T-helper 2 cell treated with Interferon-gamma antibody and Interleukin-4, amounts not matched to agents 5 μg/mL and 100 μg/mL, for 36 hours (primary cell): ENCODE results near the gene NTRK3.
A peak's percentile ranks its signal among the peaks of the same experiment; 100 is the strongest.

Experiments used
- DNase-seq: peaks from one replicate; pipeline ENCODE4 v3.0.0; 2021; ENCODE audit warnings: low spot score
- H3K27ac Mint-ChIP-seq: one replicate; pipeline ENCODE4 v1.8.0; 2021; ENCODE audit warnings: mild to moderate bottlenecking, mixed read lengths
- H3K27me3 Mint-ChIP-seq: one replicate; pipeline ENCODE4 v1.8.0; 2021; ENCODE audit warnings: low read depth, mixed read lengths
- H3K36me3 Mint-ChIP-seq: one replicate; pipeline ENCODE4 v1.8.0; 2021; ENCODE audit warnings: low read depth, mixed read lengths
- H3K4me1 Mint-ChIP-seq: one replicate; pipeline ENCODE4 v1.8.0; 2021; ENCODE audit warnings: low read depth, mixed read lengths
- H3K4me3 Mint-ChIP-seq: one replicate; pipeline ENCODE4 v1.8.0; 2022; ENCODE audit warnings: mild to moderate bottlenecking, moderate library complexity, mixed read lengths
- H3K9me3 Mint-ChIP-seq: one replicate; pipeline ENCODE4 v1.8.0; 2021; ENCODE audit warnings: mixed read lengths

The NTRK3 gene

DNA sequence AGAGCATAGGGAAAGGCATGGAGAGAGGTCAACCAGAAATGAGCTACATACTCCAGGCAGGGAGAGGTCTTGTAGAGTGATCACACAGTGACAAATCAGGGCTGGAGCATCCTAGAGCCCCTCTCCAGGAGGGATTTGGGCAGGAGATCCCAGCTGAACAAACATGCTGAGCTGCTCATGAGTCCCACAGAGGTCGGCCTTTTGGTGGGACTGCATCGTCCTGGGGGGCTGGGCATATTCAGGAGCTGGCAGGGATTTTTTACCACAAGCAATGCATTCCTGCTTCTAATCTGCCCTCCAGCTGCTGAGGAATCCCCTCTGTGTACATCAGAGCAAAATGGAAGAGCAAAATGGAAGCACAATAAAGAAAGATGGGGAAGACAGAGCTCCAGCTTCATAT lies 94.9 kb downstream of the NTRK3 start:
- Mint-ChIP-seq H3K27me3 (no peaks in the 10 kb centered on the region), H3K4me3 (no peak overlapping the region), H3K36me3 (no peaks in the 10 kb centered on the region), H3K4me1 (no peaks in the 10 kb centered on the region), H3K9me3 (no peaks in the 10 kb centered on the region), H3K27ac (no peak overlapping the region)
- no peak for DNase-seq

- no peak overlapping the region for H3K4me3 Mint-ChIP-seq
- no peaks in the 10 kb centered on the region for H3K36me3 Mint-ChIP-seq
- H3K27me3 Mint-ChIP-seq = no peaks in the 10 kb centered on the region
- no peak for DNase-seq
- no peaks in the 10 kb centered on the region for H3K4me1 Mint-ChIP-seq
- no peak overlapping the region for H3K27ac Mint-ChIP-seq
- H3K9me3 Mint-ChIP-seq = no peaks in the 10 kb centered on the region
These were observed 101.2 kb downstream of the NTRK3 start for GRCh38 chr15:88155310-88155709.

DNA sequence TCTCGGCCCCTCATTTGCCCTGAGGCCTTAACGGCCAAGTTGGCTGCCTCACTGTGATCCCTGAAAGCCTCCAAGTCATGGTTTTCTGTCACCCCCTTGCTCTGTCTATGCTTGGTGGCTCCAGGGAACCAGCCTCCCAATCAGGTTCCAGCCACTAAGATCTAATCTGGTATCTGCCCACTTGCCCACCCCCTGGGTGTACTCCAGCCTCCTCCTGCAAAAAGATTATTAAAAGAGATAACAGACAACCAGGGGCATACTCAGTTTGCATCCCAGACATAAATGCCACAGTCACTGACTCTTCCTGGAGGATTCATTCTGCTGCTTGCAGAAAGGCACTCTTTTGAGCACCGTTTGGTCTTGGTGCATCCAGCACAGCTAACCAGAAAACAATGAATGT lies 103.9 kb downstream of the NTRK3 start:
- Mint-ChIP-seq H3K4me3 (no peak overlapping the region), H3K36me3 (no peaks in the 10 kb centered on the region), H3K27me3 (no peaks in the 10 kb centered on the region), H3K4me1 (no peaks in the 10 kb centered on the region), H3K9me3 (no peaks in the 10 kb centered on the region), H3K27ac (no peak overlapping the region)
- no peak for DNase-seq

- no peak for DNase-seq
- Mint-ChIP-seq H3K36me3 (no peaks in the 10 kb centered on the region), H3K4me1 (no peaks in the 10 kb centered on the region), H3K27me3 (no peaks in the 10 kb centered on the region), H3K27ac (no peak overlapping the region), H3K4me3 (no peak overlapping the region), H3K9me3 (no peaks in the 10 kb centered on the region)
These were observed 108.8 kb downstream of the NTRK3 start for GRCh38 chr15:88147760-88148159.

GRCh38 chr15:88144921-88145653 lies 111.5 kb downstream of the NTRK3 start:
- no peaks in the 10 kb centered on the region for H3K36me3 Mint-ChIP-seq
- no peak for DNase-seq
- no peak overlapping the region for H3K4me3 Mint-ChIP-seq
- H3K9me3 Mint-ChIP-seq = no peaks in the 10 kb centered on the region
- no peaks in the 10 kb centered on the region for H3K27me3 Mint-ChIP-seq
- H3K4me1 Mint-ChIP-seq = no peaks in the 10 kb centered on the region
- no peak overlapping the region for H3K27ac Mint-ChIP-seq

- no peaks in the 10 kb centered on the region for H3K9me3 Mint-ChIP-seq
- H3K27ac Mint-ChIP-seq = no peak overlapping the region
- H3K4me3 Mint-ChIP-seq = no peak overlapping the region
- no peaks in the 10 kb centered on the region for H3K27me3 Mint-ChIP-seq
- no peak for DNase-seq
- H3K4me1 Mint-ChIP-seq = no peaks in the 10 kb centered on the region
- H3K36me3 Mint-ChIP-seq = no peaks in the 10 kb centered on the region
These were observed 114.4 kb downstream of the NTRK3 start for GRCh38 chr15:88142121-88142520.

GRCh38 chr15:88141269-88141889 lies 115.2 kb downstream of the NTRK3 start:
- H3K4me1 Mint-ChIP-seq = no peaks in the 10 kb centered on the region
- no peak overlapping the region for H3K4me3 Mint-ChIP-seq
- H3K9me3 Mint-ChIP-seq = no peaks in the 10 kb centered on the region
- DNase-seq = no peak
- H3K27me3 Mint-ChIP-seq = no peaks in the 10 kb centered on the region
- H3K36me3 Mint-ChIP-seq = no peaks in the 10 kb centered on the region
- no peak overlapping the region for H3K27ac Mint-ChIP-seq

DNA sequence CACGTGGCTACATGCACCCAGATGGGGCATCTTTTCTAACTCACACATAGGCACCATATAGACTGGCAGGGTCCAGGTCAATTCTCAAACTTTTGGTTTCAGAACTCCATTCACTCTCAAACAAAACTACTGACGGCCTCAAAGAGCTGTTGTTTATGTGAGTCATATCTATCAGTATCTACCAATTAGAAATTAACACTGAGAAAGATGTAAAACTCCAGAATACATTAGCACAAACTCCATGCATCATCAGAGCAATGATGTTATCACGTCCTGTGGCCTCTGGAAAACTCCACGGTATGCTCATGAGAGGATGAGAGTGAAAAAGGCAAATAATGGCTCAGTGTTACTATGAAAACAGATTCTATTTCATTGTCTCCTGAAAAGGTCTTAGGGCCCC lies 116.1 kb downstream of the NTRK3 start:
- no peaks in the 10 kb centered on the region for H3K4me1 Mint-ChIP-seq
- no peak overlapping the region for H3K27ac Mint-ChIP-seq
- no peak for DNase-seq
- no peaks in the 10 kb centered on the region for H3K27me3 Mint-ChIP-seq
- no peak overlapping the region for H3K4me3 Mint-ChIP-seq
- no peaks in the 10 kb centered on the region for H3K9me3 Mint-ChIP-seq
- H3K36me3 Mint-ChIP-seq = no peaks in the 10 kb centered on the region

DNA sequence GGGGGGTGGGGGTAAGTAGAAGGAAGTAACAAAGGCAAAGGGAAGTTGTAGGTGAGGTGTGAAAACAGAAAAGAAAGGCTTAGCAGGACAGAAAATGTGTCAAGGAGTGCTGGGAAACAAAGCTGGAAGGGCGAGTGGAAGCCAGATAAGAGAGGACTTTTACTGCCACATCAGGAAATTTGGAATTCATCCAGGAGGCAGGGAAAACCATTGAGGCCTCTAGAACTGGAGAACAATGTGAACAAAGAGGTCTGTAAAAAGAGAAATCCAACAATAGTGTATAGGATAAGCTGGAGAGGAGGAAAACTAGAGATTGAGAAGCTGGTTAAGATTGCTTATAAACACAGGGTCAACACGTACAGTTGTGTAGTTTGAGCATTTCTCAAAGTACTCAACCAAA lies 116.6 kb downstream of the NTRK3 start:
- Mint-ChIP-seq H3K36me3 (no peaks in the 10 kb centered on the region), H3K27me3 (no peaks in the 10 kb centered on the region), H3K4me3 (no peak overlapping the region), H3K9me3 (no peaks in the 10 kb centered on the region), H3K4me1 (no peaks in the 10 kb centered on the region), H3K27ac (no peak overlapping the region)
- DNase-seq = no peak

DNA sequence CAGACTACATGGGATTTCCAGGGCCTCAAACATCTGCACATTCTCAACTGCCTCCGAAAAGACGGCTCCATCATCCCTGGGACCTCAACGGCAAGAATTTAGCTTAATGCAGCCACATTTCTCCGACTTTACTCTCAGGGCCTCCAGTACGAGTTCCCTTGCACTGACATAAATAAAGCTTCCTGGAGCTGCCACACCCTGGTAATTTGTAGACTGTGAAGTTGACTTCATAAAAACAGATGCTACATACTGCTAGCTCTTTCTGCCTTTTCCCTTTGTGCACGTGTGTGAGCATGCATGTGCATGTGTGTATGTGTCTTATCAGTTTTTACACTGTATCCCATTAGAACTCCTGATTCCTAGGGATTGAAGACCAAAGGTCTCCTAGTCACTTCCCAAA lies 122.7 kb downstream of the NTRK3 start:
- Mint-ChIP-seq H3K4me1 (no peaks in the 10 kb centered on the region), H3K9me3 (no peaks in the 10 kb centered on the region), H3K27me3 (peaks cover under 1% of the 10 kb centered on the region), H3K27ac (no peak overlapping the region), H3K36me3 (no peaks in the 10 kb centered on the region), H3K4me3 (no peak overlapping the region)
- no peak for DNase-seq

DNA sequence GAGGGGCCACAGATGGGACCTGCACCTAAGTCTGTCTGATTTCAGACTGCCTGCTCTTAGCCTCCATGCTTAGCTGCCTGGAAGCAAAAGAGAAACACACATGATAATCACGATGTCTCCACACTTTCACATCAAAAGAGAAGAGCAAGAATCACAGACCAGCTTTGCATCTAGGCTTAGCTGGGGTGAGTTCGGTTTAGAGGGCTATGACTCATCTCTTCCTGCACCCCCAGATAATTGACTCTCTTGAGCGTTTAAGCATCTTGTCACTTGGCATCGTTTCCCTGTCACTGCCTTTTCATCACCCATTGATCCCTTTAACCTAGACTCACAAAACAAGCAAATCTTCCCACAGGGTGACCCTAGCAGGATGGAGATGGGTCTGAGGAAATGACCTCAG lies 124.0 kb downstream of the NTRK3 start:
- no peak for DNase-seq
- no peaks in the 10 kb centered on the region for H3K36me3 Mint-ChIP-seq
- peaks cover 2% of the 10 kb centered on the region for H3K27me3 Mint-ChIP-seq
- H3K4me3 Mint-ChIP-seq = no peak overlapping the region
- no peaks in the 10 kb centered on the region for H3K4me1 Mint-ChIP-seq
- no peak overlapping the region for H3K27ac Mint-ChIP-seq
- H3K9me3 Mint-ChIP-seq = no peaks in the 10 kb centered on the region

- Mint-ChIP-seq H3K4me3 (no peak overlapping the region), H3K36me3 (no peaks in the 10 kb centered on the region), H3K27me3 (peaks cover 2% of the 10 kb centered on the region), H3K27ac (no peak overlapping the region), H3K9me3 (no peaks in the 10 kb centered on the region), H3K4me1 (no peaks in the 10 kb centered on the region)
- no peak for DNase-seq
These were observed 124.6 kb downstream of the NTRK3 start for GRCh38 chr15:88131937-88132336.

GRCh38 chr15:88127432-88127790 lies 129.1 kb downstream of the NTRK3 start:
- Mint-ChIP-seq H3K36me3 (no peaks in the 10 kb centered on the region), H3K27ac (no peak overlapping the region), H3K4me1 (peaks cover 1% of the 10 kb centered on the region), H3K4me3 (no peak overlapping the region), H3K9me3 (no peaks in the 10 kb centered on the region), H3K27me3 (peaks cover 2% of the 10 kb centered on the region)
- DNase-seq = no peak

DNA sequence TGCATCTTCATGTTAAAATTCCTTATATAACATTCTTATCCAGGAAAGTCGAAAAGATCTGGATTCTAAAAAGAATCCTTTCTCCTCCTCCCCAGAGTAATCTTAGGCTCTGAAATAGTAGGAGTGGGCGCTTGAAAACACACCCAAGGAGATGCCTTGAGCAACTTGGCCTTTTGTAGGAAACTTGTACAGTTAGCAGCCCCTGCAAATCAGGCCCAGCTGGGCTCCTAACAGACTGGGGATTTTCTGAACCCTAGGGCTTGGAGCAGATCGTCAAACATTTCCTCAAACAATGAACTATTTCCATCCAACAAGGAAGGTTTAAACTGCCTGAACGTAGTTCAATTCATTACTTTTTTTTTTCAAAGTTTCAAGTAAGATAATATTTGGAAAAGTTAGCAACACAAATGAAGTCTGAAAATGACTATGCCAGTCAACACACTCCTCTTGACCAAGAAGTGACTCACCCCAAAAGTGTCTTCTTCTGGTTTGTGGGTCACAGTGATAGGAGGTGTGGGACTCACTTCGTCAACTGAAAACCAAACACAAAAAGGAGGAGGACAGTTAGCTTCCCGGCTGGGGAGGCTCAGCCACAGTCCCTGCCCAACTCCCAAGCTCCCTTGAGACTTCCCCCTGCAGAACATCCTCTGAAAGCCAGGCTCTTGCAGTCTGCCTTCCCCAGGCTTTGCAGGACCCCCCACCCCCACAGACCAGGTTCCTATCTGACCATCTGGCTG lies 129.7 kb downstream of the NTRK3 start:
- Mint-ChIP-seq H3K4me3 (no peak overlapping the region), H3K36me3 (no peaks in the 10 kb centered on the region), H3K4me1 (peaks cover 1% of the 10 kb centered on the region), H3K9me3 (no peaks in the 10 kb centered on the region), H3K27ac (no peak overlapping the region), H3K27me3 (peaks cover 2% of the 10 kb centered on the region)
- DNase-seq = peak; percentile 4
